B cell (primary cell): Measurements from ENCODE around the gene LMNTD2.

Experiments used
- EZH2 ChIP-seq: IDR thresholded peaks from 2 replicates; pipeline ENCODE4 v1.6.1; 2012; ENCODE audit warnings: borderline replicate concordance, low read depth, mild to moderate bottlenecking, moderate library complexity, low read length; ENCODE audit not compliant: insufficient read depth, poor library complexity, severe bottlenecking
- TF ChIP-seq, protein P1 (sequence below): fragments of 200-600 bp; IDR thresholded peaks from one replicate; pipeline ENCODE4 v1.8.0; 2022; ENCODE audit warnings: antibody characterized with exemption, mild to moderate bottlenecking

DNA sequence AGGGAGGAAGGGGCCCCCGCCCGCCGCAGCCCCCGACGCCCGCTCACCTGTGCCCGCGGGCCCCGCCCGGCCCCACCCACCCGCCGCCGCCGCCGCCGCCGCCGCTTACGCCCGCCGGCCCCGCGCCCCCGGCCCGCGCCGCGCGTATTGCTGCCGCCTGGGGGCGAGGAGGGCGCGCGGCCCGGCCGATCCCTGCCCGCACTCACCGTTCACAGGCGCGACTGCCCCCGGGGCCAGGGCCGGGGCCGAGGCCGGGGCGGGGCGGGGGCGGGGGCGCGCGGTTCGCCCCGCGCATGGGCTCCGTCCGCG, 25.4 kb downstream of the LMNTD2 start:
- TF ChIP-seq EZH2: no peak
- TF ChIP-seq, protein P1, sequence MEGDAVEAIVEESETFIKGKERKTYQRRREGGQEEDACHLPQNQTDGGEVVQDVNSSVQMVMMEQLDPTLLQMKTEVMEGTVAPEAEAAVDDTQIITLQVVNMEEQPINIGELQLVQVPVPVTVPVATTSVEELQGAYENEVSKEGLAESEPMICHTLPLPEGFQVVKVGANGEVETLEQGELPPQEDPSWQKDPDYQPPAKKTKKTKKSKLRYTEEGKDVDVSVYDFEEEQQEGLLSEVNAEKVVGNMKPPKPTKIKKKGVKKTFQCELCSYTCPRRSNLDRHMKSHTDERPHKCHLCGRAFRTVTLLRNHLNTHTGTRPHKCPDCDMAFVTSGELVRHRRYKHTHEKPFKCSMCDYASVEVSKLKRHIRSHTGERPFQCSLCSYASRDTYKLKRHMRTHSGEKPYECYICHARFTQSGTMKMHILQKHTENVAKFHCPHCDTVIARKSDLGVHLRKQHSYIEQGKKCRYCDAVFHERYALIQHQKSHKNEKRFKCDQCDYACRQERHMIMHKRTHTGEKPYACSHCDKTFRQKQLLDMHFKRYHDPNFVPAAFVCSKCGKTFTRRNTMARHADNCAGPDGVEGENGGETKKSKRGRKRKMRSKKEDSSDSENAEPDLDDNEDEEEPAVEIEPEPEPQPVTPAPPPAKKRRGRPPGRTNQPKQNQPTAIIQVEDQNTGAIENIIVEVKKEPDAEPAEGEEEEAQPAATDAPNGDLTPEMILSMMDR: no peak
